H9 (cell line): ENCODE results near the gene TMEM255A. TPM values are rescaled to one million over a fixed set of nuclear protein-coding genes. Genes with fewer than 3 reads are reported as not detected.

Source experiments
- DNase-seq: peaks from one replicate; pipeline ENCODE4 v3.0.0-alpha.2; 2017
- H2AFZ ChIP-seq: one replicate; pipeline ENCODE4 v1.6.1; 2013; ENCODE audit warnings: mild to moderate bottlenecking, low read length, control low read depth, moderate library complexity
- H2AK5ac ChIP-seq: 2 replicates; pipeline ENCODE4 v1.6.1; 2013; ENCODE audit warnings: low read length, control low read depth, mixed read lengths; ENCODE audit not compliant: insufficient read length
- H2BK120ac ChIP-seq: one replicate; pipeline ENCODE4 v1.6.1; 2013; ENCODE audit warnings: low read depth, mild to moderate bottlenecking, low read length, control low read depth, inconsistent platforms; ENCODE audit not compliant: poor library complexity, severe bottlenecking
- H2BK12ac ChIP-seq: 2 replicates; pipeline ENCODE4 v1.6.1; 2013; ENCODE audit warnings: low read length, control low read depth, mixed read lengths, low read depth; ENCODE audit not compliant: insufficient read length
- H2BK15ac ChIP-seq: 2 replicates; pipeline ENCODE4 v1.6.1; 2013; ENCODE audit warnings: low read depth, low read length, control low read depth
- H2BK20ac ChIP-seq: one replicate; pipeline ENCODE4 v1.6.1; 2013; ENCODE audit warnings: low read depth, mild to moderate bottlenecking, low read length, control low read depth, inconsistent platforms; ENCODE audit not compliant: poor library complexity, severe bottlenecking
- H2BK5ac ChIP-seq: 2 replicates; pipeline ENCODE4 v1.6.1; 2013; ENCODE audit warnings: low read length, control low read depth, mixed read lengths; ENCODE audit not compliant: insufficient read length
- H3K14ac ChIP-seq: 2 replicates; pipeline ENCODE4 v1.6.1; 2013; ENCODE audit warnings: low read length, control low read depth; ENCODE audit not compliant: insufficient read depth
- H3K18ac ChIP-seq: 2 replicates; pipeline ENCODE4 v1.6.1; 2013; ENCODE audit warnings: low read depth, mild to moderate bottlenecking, mixed read lengths, low read length, control low read depth; ENCODE audit not compliant: insufficient read length
- H3K23ac ChIP-seq: 2 replicates; pipeline ENCODE4 v1.6.1; 2013; ENCODE audit warnings: low read length, control low read depth, mixed read lengths, low read depth; ENCODE audit not compliant: insufficient read length
- H3K23me2 ChIP-seq: 2 replicates; pipeline ENCODE4 v1.6.1; 2013; ENCODE audit warnings: low read depth, mild to moderate bottlenecking, mixed read lengths, low read length, control low read depth; ENCODE audit not compliant: insufficient read length, poor library complexity, severe bottlenecking
- H3K27ac ChIP-seq: 2 replicates; pipeline ENCODE4 v1.5.1; 2013; ENCODE audit warnings: low read length, control low read depth, mixed read lengths, low read depth; ENCODE audit not compliant: insufficient read length
- H3K27me3 ChIP-seq: 2 replicates; pipeline ENCODE4 v1.6.1; 2013; ENCODE audit warnings: low read length, control low read depth, inconsistent platforms; ENCODE audit not compliant: insufficient read depth
- H3K4ac ChIP-seq: 2 replicates; pipeline ENCODE4 v1.6.1; 2013; ENCODE audit warnings: low read depth, mild to moderate bottlenecking, control low read depth, inconsistent platforms, low read length, moderate library complexity
- H3K4me1 ChIP-seq: 2 replicates; pipeline ENCODE4 v1.6.1; 2013; ENCODE audit warnings: low read length, control low read depth, inconsistent platforms; ENCODE audit not compliant: insufficient read depth
- H3K4me2 ChIP-seq: 2 replicates; pipeline ENCODE4 v1.6.1; 2013; ENCODE audit warnings: low read length, control low read depth, mixed read lengths; ENCODE audit not compliant: insufficient read length, insufficient read depth
- H3K56ac ChIP-seq: 2 replicates; pipeline ENCODE4 v1.6.1; 2013; ENCODE audit warnings: low read depth, mild to moderate bottlenecking, mixed read lengths, low read length, control low read depth; ENCODE audit not compliant: insufficient read length
- H3K79me1 ChIP-seq: 2 replicates; pipeline ENCODE4 v1.6.1; 2013; ENCODE audit warnings: low read depth, mild to moderate bottlenecking, moderate library complexity, low read length, control low read depth, inconsistent platforms; ENCODE audit not compliant: insufficient read depth, poor library complexity, severe bottlenecking
- H3K79me2 ChIP-seq: 2 replicates; pipeline ENCODE4 v1.6.1; 2013; ENCODE audit warnings: low read length, control low read depth, inconsistent platforms; ENCODE audit not compliant: insufficient read depth
- H3K9ac ChIP-seq: 2 replicates; pipeline ENCODE4 v1.6.1; 2013; ENCODE audit warnings: low read length, control low read depth, mixed read lengths; ENCODE audit not compliant: insufficient read length; ENCODE audit errors: extremely low read depth
- H3K9me3 ChIP-seq: one replicate; pipeline ENCODE4 v1.6.1; 2013; ENCODE audit warnings: low read depth, low read length, inconsistent platforms; ENCODE audit not compliant: control insufficient read depth
- H3T11ph ChIP-seq: one replicate; pipeline ENCODE4 v1.6.1; 2013; ENCODE audit warnings: mild to moderate bottlenecking, low read length, control low read depth, inconsistent platforms
- H4K20me1 ChIP-seq: one replicate; pipeline ENCODE4 v1.6.1; 2013; ENCODE audit not compliant: control insufficient read depth, insufficient read length, insufficient read depth
- H4K5ac ChIP-seq: 2 replicates; pipeline ENCODE4 v1.6.1; 2013; ENCODE audit warnings: low read depth, mild to moderate bottlenecking, mixed read lengths, low read length, control low read depth; ENCODE audit not compliant: insufficient read length
- H4K8ac ChIP-seq: replicated peaks from 2 replicates; pipeline ENCODE4 v1.6.1; 2013; ENCODE audit warnings: low read length, control low read depth, mixed read lengths, low read depth; ENCODE audit not compliant: insufficient read length
- H4K91ac ChIP-seq: 2 replicates; pipeline ENCODE4 v1.6.1; 2013; ENCODE audit warnings: low read depth, mild to moderate bottlenecking, moderate library complexity, mixed read lengths, low read length, control low read depth; ENCODE audit not compliant: insufficient read length
- H3K27ac Mint-ChIP-seq, 3 experiments: 2 replicates in 2 of 3; 3 replicates in 1 of 3; pipeline ENCODE4 v1.8.0; 2020 to 2021; ENCODE audit warnings: mixed read lengths in 3 of 3, mild to moderate bottlenecking in 1 of 3, moderate library complexity in 1 of 3
- H3K27me3 Mint-ChIP-seq: 2 replicates; pipeline ENCODE4 v1.8.0; 2021; ENCODE audit warnings: low read depth, mild to moderate bottlenecking, moderate library complexity, mixed read lengths
- H3K36me3 Mint-ChIP-seq, 3 experiments: 2 replicates in 2 of 3; 3 replicates in 1 of 3; pipeline ENCODE4 v1.8.0; 2020 to 2021; ENCODE audit warnings: low read depth in 3 of 3, mixed read lengths in 3 of 3; ENCODE audit not compliant: insufficient read depth in 1 of 3
- H3K4me1 Mint-ChIP-seq, 2 experiments: 2 replicates each; pipeline ENCODE4 v1.8.0; 2020; ENCODE audit warnings: mixed read lengths in 2 of 2
- H3K4me3 Mint-ChIP-seq, 2 experiments: 2 replicates in 1 of 2; 3 replicates in 1 of 2; pipeline ENCODE4 v1.8.0; 2020 to 2021; ENCODE audit warnings: mild to moderate bottlenecking in 2 of 2, mixed read lengths in 2 of 2, moderate library complexity in 1 of 2
- H3K9me3 Mint-ChIP-seq, 2 experiments: 2 replicates in 1 of 2; 3 replicates in 1 of 2; pipeline ENCODE4 v1.8.0; 2020; ENCODE audit warnings: mild to moderate bottlenecking in 2 of 2, mixed read lengths in 2 of 2, moderate library complexity in 1 of 2
- CTCF ChIP-seq: fragments of 200-600 bp; sonication (generic); conservative IDR thresholded peaks from 3 replicates; pipeline ENCODE4 v1.8.0; 2021; ENCODE audit warnings: antibody characterized with exemption, mild to moderate bottlenecking
- WGBS: extraction: QIAGEN DNeasy Blood & Tissue Kit; methylation state at CpG from one replicate; pipeline ENCODE4 v1.1.7; 2013; ENCODE audit warnings: missing lambda C conversion rate, low lambda C conversion rate, mixed read lengths; ENCODE audit not compliant: insufficient read length; ENCODE audit errors: extremely low coverage; 5-methylcytosine and 5-hydroxymethylcytosine counted together
- total RNA-seq: library from RNA; stranded (reverse); gene quantifications from 2 replicates; pipeline ENCODE4 v1.2.1, GENCODE V29; 2021

The TMEM255A gene
- total RNA-seq, 1 experiment from 2014 or later = 0.77 TPM

DNA sequence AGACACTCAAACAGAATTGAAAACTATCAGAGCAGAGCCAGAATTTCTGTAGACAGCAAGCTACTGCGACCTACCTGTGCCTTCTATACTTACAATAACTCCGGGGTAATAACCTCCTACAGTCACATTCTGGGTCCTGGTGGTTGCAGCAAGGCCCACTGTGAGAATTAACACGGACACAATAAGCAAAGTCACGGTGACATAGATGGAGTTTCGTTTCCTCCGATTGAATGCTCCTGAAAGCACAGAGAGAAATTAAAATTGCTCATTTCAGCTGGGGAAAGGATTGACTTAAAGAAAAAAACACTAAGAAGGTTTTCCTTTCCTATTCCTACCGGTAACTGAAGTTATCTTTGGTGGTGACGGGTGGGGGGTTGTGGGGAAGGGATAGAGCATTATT, 7.0 kb downstream of the TMEM255A start:
- Mint-ChIP-seq H3K27me3 (peaks cover 42% of the 10 kb centered on the region), H3K36me3 (no peaks in the 10 kb centered on the region), H3K4me3 (no peak overlapping the region), H3K9me3 (peaks cover 62 to 81% of the 10 kb centered on the region in 2 experiments), H3K4me1 (peaks cover 27 to 43% of the 10 kb centered on the region in 2 experiments), H3K27ac (no peak overlapping the region)
- Histone ChIP-seq H2BK5ac (no peak overlapping the region), H2BK120ac (no peak overlapping the region), H3K9me3 (peaks cover 24% of the 10 kb centered on the region), H3K4me2 (no peak overlapping the region), H2AK5ac (no peak overlapping the region), H3K27ac (no peak overlapping the region), H3K23ac (no peak overlapping the region), H3K4ac (no peak overlapping the region), H3K14ac (no peak overlapping the region), H4K8ac (no peak overlapping the region), H3K9ac (no peak overlapping the region), H3K18ac (no peak overlapping the region), H3K56ac (no peak overlapping the region), H4K5ac (no peak overlapping the region), H3K23me2 (peaks cover 6% of the 10 kb centered on the region), H3K4me1 (no peaks in the 10 kb centered on the region; the same call in 1 of the 2 replicates), H3T11ph (no peak overlapping the region), H3K27me3 (peaks cover 20% of the 10 kb centered on the region; the same call in 1 of the 2 replicates), H2BK20ac (no peak overlapping the region), H2BK12ac (no peak overlapping the region), H3K79me1 (no peaks in the 10 kb centered on the region), H2BK15ac (no peak overlapping the region), H3K79me2 (no peaks in the 10 kb centered on the region), H2AFZ (no peak overlapping the region), H4K91ac (no peak overlapping the region), H4K20me1 (no peaks in the 10 kb centered on the region)
- no peak for DNase-seq
- WGBS = no CpG with 5 or more reads among the region's 8 CpGs
- TF ChIP-seq CTCF = no peak
